ENCODE results near the gene TLCD4.

DNA sequence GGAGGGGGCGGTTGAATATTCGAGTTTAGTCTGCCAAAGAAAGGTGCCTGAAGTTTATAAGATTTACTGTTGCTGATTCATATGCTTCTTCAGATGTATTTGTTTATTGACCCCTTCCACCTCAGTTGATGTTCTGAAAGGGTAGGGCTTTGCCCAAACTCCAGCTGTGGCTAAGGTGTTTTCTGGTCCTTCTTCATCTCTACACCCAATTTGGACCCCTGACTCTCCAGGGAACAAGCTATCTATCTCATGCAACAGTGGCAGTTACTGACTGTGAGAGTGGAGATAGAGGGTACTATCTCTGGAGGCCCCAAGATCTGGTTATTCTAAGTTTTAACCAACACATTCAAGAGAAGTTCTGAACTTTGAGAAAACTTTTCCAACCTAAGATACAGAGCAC, 31.8 kb upstream of the TLCD4 start:
- TF ChIP-seq, protein P1, sequence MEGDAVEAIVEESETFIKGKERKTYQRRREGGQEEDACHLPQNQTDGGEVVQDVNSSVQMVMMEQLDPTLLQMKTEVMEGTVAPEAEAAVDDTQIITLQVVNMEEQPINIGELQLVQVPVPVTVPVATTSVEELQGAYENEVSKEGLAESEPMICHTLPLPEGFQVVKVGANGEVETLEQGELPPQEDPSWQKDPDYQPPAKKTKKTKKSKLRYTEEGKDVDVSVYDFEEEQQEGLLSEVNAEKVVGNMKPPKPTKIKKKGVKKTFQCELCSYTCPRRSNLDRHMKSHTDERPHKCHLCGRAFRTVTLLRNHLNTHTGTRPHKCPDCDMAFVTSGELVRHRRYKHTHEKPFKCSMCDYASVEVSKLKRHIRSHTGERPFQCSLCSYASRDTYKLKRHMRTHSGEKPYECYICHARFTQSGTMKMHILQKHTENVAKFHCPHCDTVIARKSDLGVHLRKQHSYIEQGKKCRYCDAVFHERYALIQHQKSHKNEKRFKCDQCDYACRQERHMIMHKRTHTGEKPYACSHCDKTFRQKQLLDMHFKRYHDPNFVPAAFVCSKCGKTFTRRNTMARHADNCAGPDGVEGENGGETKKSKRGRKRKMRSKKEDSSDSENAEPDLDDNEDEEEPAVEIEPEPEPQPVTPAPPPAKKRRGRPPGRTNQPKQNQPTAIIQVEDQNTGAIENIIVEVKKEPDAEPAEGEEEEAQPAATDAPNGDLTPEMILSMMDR (IDR thresholded peaks at IDR 0.05) = no peak
- no peak for TF ChIP-seq POLR2A (IDR thresholded peaks at IDR 0.05)
